Activated T-helper 1 cell treated with Interleukin-2 at 50 U/mL for 16 hours (primary cell): Measurements from ENCODE around the gene SPATA20.

ENCODE experiments used
- DNase-seq: peaks from one replicate; pipeline ENCODE4 v3.0.0-alpha.2; 2020; ENCODE audit warnings: low read depth

The SPATA20 gene

DNA sequence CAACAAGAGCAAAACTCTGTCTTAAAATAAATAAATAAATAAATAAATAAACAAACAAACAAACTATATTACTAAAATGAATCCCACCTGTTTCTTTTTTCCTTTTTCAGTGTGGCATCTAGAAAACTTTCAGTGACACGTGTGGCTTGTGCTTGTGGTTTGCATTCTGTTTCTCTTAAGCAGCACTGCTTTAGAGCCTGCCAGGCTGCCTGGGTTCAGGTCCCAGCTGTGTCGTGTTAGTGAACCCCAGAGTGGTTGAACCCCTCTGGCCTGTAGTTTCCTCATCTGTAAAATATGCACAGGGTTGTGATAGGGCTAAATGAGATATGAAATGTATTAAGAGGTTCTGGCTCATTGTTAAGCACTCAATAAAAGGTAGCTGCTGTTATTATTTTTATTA, 26.5 kb upstream of the SPATA20 start:
- no peak for DNase-seq

DNA sequence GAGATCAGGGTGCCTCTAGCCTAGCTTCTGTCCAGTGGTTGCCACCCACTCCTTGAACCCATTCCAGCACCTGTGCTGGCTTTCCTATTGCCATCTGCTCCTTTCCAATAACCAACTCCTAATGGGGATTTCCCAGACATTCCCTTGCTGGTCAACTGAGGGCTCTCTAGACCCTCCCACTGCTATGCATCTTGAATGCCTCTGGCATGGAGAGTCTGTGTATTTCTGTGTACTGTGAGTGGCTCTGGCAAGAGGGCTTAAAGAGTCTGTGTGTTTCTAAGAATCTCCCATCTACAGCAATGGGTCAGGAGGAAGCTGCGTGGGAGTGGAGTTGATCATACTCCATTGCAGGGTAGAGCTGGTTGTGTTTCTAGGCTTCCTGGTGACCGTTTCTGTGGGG, 25.5 kb upstream of the SPATA20 start:
- DNase-seq: no peak

DNA sequence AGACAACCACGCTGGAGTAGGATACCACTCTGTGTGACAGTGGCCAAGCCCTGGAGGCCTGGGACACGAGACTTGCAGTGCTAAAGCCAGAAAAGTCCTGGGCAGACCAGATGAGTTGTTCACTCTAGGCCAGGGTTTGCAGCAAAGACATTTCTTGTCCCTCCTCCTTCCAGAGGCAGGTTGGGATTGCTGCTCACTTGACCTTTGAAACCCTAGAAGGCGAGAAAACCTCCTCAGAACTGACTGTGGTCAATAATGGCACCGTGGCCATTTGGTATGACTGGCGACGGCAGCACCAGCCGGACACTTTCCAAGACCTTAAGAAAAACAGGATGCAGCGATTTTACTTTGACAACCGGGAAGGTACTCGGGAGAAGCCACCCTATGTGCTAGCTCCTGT, 24.2 kb upstream of the SPATA20 start:
- DNase-seq: no peak

DNA sequence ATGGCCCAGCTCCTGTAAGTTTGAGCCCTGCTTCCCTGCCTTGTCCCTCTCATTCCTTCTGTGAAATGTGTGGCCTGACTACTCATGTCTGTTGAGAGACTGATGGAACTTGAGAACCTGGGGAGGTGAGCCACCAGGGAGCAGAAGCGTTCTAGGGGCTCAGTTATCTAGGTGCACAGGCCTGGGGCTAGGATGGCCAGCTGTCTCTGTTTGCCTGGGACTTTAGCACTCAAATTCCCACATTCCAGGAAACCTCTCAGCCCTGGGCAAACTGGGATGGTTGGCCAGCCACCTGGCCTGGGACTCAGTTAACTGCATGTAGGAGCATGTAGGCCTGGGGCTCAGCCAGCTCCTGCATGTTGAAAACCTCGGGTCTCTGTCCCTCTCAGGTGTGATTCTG, 23.8 kb upstream of the SPATA20 start:
- DNase-seq: no peak

DNA sequence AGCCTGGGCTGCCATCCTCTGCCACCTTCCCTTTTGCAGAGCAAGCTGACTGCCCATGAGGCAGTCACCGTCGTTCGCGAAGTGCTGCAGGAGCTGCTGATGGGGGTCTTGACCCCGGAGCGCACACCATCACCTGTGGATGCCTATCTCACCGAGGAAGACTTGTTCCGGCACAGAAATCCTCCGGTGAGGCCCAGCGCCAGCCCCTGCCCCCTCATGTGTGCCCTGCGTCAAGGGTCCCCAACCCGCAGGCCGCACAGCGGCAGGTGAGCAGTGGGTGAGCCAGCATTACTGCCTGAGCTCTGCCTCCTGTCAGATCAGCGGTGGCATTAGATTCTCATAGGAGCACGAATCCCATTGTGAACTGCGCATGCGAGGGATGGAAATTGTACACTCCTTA, 22.1 kb upstream of the SPATA20 start:
- DNase-seq: no peak

DNA sequence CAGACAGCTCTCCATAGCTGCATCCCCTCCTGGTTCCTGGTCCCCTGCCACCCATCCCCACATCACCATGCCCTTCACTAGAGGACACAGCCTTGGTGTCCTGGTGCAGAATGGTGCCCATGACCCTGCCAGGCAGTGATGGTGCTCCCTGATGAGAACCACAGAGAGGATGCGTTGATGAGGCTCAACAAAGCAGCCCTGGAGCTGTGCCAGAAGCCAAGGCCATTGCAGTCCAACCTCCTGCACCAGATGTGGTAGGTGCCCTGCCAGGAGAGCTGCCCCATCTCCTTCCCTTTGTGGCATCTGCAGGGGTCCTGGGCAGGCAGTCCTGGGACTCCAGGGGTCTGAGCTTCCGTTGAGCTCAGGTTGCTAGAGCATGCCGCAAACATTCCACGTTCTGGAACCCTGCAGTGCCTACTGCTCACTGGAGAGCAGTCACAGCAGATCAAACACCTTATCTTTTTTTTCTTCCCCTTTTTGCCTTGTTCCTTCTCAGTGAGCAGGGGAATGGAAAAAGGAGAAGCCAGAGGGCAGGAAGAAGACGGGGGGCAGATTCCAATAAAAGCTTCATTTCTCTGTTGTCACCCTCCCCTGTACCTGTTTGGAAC, 19.7 kb upstream of the SPATA20 start:
- no peak for DNase-seq

DNA sequence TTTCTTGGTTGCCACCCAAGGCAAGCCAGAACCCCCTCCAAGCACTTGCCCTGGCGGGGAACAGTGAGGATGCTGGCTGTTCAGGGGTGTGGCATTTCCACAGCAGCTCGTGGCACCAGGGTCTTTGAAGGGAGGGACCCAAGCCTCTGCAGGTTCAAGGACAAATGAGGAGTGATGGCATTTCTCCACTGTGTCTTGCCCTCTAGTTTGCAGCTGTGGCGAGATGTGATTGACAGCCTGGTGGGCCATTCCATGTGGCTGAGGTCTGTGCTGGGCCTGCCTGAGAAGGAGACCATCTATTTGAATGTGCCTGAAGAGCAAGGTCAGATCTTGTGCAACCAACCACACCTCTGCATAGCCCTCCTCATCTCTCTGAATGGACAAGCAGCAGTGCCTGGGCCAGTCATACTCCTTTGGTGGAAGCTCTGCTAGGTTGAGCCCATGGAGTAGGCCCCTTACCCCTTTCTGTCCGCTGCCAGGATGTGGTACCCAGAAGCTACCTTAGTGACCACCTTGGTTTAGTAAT, 19.0 kb upstream of the SPATA20 start:
- no peak for DNase-seq

DNA sequence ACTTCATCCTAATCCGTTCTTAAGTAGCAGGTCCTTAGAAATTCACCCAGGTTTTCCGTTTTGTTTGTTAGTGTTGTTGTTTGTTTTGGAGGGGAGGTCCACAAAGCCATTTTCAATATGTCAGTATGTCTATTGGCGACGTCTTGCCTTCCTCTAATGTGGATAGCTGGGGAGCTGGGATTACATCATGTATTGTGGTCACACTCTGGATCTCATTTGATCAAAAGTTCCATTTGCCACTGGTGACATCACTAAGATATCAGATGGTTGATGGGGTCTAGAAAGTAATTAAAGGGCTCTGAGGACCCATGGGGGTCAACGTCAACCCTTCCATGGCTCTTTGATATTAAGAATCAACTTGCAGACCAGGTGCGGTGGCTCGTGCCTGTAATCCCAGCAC, 17.1 kb upstream of the SPATA20 start:
- no peak for DNase-seq

DNA sequence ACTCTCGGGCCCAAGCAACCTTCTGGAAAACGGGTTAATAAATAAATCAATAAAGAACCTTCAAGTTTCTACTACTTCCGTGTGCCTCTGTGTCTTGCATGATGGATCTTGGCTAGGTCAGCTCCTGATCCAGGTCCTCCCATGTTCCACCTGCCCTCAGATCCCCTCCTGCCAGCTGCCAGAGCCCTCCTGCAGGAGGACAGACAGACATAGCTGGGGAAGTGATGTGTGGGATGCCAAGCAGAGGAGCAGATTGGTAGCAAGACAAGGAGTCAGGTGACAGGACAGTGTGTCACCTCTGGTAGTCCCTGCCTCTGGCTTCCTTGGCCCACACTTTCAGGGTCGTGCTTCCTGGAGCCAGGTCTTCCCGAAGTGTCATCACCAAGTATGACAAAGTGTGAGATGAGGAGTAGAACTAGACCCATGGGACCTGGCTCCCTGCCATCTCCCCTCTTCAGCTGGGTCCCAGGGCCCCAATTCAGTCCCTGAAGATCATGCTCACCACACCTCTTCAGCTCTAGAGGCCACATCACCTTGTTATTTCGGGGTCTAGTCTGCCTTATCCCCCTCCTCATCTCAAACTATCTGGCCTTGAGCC, 15.4 kb upstream of the SPATA20 start:
- DNase-seq: no peak

DNA sequence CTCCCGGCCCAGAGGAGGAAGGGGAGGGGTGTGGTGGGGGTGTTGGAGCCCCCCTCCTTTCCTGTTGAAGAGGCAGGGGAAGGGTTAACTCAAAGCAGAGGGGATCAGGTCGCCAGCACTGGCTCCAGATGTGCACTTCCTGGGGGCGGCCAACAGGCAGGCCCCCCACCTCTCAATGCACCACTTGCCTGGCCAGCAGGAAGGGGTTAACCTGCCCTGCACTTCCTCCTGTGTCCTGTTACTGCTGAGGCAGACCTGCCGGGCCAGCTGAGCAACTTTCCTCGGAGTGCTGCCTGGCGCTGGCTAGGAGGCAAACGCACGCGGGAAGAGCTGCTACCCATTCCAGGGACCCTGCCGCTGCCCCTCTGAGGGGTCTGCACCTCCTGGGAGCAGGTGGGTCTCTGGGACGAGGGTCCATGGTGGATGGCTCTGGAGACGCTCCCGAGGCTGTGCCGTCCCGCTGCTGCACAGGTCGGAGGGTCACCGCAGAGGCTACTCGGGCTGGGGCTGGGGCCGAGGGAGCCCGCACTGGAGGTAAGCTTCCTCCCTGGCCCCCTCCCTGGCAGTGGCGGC, 14.4 kb upstream of the SPATA20 start, which contains the start of gene EPN3:
EPN3 (plus strand) TSS at position 284 of the 573 bp plus-strand sequence. CDS start 3,822 bp downstream, outside the sequence.
- DNase-seq: no peak

DNA sequence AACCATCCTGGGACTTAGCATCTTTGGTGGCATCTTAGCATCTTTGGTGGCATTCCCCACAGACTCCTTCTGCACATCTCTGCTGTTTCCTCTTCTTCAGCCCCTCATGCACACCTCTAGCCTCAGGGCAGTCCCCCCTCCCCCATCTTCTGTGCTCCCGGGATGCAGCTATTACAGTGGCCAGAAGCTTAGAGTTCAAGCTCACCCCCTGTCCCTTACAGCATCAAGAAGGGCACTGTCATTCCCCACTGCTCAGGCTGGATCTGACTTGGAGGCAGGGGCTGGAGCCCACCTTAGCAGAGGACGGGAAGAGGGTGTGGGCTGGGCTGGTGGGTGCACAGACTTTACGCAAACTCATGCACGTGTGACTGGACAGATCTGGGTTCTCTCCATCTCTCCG, 13.8 kb upstream of the SPATA20 start:
- no peak for DNase-seq

DNA sequence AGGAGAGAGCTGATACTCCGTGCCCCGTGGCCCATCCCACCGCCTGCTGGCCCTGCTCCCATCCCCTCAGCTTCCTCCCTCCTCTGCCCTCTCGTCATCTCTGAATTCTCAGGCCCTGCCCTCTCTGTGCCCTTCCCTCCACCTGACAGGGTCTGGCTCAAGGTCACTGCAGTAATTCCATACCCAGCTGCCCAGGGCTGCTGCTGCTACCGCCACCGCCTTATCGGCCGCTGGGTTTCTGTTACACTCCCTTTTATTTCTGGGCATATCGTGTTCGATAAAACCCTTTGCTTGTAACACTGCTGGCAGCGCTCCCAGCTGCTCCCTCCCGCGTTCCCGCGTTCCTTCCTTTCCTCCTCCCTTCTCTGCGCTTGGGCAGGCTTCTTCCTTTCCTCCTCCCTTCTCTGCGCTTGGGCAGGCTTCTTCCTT, 13.2 kb upstream of the SPATA20 start:
- DNase-seq: no peak

DNA sequence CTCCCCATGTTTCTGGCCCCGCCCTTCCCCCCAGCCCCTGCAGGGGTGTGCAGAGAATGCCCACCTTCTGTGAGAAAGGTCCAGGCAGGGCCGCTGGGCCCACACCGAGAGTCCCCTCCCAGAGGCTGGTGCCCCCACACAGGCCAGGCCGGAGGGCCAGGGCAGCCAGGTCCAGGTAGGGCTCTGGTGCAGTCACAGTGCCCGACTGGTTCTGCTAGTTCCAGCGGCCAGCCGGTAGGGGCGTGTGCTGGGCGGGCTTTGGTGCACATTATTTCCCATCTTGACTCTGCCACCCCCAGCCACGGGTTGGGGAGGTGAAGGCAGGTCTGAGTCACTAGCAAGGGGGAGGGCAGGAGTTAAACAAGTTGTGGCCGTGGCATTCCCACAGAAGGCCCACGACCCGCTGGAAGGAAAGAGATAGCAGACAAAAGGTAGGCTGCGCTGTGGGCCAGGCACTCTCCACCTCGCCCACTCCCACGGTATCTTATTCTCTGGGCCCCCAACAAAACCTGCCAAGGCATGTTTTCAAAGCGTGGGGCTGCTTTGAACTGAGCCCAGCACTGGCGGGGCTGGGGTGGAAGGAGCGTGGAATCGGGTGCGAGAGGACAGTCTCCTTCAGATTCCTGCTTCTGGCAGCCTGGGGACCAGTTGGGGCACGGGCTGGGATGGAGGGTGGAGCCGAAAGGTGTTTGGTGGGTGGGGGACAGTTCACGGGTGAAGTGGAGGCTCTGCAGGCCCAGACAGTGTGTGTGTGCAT, 12.6 kb upstream of the SPATA20 start:
- no peak for DNase-seq

DNA sequence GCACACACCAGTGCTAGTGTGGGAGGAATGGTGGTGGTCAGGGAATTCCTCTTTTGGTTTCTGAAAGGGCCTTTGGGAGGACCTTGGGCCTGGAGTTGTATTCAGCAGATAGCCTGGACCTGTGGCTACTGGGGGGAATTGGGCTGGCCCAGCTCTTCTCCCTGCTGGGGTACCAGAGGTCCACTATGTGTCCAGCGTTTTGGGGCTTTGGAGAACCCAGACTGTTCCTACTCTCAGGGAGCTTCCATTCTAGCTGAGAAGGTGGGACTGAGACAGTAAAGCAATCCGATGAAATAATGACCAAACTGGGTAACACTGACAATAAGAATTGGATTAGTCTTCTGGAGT, 12.0 kb upstream of the SPATA20 start:
- no peak for DNase-seq

DNA sequence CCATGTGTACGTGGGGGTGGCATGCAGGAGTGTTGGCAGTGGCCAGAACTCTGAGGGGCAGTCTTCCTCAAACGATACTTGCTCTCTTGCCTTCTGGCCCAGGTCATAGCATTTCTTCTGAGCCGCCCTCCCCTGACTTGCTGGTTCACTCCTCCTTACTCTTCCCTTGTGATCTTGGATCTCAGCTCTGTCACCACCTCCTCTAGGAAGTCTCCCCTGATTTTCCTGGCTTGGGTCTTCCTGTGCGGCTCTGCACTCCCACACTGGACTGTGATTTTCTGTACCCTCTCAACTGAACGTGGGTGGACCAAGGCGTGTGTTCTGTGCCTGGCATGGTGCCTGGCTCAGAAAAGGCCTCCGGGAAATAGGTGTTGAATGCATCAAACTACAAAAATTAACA, 11.6 kb upstream of the SPATA20 start:
- no peak for DNase-seq

DNA sequence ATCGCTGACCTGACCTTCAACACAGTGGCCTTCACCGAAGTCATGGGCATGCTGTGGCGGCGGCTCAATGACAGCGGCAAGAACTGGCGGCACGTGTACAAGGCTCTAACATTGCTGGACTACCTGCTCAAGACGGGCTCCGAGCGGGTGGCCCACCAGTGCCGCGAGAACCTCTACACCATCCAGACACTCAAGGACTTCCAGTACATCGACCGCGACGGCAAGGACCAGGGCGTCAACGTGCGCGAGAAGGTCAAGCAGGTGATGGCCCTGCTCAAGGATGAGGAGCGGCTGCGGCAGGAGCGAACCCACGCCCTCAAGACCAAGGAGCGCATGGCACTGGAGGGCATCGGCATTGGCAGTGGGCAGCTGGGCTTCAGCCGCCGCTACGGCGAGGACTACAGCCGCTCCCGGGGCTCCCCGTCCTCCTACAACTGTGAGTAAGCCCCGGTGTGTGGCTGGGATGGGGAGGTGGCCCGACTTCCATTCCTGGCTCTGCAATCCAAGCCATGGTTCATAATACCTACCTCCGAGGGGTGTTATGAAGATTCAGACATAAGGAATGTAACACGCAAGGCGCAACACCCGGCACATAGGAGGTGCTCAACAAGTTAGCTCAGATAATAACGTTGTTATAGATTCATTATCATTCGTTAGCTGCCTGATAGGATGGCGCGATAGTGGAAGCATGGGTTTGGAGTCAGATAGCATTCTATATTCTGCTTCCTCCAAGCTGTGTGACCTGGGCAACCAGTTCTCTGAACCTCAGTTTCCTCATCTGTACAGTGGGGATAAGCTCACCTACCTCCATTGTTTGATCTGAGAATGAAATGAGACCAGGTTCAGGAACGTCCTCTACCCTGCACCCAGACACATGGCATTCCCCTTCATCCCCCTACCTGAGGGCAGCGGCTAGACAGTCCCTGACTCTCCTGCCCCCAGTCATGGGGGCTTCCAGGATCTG, 10.0 kb upstream of the SPATA20 start:
- no peak for DNase-seq

DNA sequence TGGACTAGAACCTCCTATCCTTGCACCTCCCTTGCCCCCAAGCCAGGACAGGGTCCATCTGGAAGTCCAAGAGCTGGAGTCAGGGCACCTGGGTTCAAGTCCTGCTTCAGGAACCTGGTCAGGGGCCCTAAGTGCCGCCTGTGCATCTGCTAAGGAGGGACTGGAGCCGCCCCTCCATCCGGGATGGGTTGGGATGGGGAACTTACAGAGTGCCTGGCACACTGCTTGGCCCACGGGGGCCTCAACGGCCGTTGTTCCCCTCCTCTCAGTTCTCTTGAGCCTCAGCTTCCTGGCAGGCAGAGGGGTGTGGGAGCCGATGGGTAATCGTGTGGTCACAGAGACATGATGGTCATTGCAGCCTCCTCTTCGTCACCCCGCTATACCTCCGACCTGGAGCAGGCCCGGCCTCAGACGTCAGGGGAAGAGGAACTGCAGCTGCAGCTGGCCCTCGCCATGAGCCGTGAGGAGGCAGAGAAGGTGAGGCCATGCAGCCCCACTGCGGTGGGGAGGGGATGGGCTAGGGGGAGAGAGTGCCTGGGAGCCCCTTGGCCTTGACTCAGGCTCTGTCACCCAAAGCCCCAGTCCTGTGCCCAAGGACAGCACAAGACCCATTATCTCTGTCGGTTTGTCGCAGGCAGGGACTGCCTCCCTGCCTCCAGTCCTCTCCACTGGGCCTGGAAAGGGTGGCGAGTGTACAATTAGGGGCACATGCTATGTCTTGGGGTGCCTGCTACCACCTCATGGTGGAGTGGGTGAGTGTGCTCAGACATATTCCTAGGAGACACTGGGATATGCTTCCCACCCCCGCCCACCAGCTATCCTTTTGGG, 9.0 kb upstream of the SPATA20 start:
- DNase-seq: no peak

DNA sequence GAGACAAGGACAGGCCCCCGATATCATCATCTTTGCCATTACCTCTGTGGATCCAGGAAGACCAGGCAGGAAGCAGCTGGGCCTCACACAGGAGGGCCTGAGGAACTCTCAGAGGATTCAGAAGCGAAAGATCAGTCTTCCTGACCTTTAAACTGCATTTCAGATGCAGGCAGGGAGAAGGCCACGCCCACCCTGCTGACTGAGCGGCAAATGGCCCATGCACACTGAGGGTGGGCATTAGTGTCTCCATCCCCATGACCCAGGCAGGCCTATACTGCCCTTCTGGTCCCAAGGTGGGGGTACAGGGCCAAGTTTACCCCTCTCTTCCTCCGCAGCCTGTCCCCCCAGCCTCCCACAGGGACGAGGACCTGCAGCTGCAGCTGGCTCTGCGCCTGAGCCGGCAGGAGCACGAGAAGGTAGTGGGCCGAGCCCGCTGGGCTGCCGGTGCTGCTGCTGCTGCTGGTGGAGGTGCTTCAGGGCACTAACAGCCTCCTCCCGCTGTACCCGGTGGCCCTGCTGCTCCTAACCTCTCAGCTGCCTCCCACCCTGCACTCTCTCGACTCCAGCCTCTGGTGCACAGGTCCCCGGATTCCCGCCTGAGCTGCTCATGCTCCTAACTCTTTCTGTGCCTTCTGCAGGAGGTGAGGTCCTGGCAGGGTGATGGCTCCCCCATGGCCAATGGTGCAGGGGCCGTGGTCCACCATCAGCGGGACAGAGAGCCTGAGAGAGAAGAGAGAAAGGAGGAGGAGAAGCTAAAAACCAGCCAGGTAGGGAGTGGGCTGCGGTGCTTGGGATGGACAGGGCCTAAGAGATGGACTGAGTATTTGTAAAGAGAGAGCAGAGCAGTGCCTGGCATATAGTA, 8.2 kb upstream of the SPATA20 start:
- DNase-seq: no peak

DNA sequence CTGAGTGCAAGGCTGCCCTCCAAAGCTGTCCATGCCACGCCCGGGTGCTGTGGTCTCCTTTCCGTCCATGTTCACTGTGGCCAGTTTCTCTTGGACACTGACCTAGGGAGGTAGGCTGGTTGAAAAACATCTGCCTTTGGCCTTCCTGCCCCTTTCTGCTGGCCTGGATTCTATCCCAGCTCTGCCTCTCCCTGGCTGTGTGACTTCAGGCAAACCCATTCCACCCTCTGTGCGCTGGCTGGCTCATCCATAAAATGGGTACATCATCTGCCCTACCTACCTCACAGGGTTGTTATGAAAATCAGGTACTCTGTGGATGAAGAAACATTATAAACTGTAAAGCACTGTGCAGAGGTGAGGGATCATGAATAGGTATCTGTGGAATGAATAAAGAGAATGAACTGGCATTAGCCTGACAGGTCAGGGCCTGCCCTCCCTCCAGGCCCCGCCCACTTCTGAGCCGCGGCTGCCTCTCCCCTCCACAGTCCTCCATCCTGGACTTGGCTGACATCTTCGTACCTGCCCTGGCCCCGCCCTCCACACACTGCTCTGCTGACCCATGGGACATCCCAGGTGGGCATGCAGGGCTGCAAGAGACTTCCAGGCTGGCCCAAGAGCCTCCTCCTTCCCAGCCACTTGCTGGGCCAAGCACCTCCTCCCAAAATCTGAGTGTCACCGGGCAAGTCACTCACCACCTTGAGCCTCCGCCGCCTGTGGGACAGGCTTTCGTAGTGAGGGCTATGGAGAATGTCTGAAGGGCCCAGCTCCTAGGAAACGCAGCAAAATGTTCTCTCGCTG, 7.0 kb upstream of the SPATA20 start:
- DNase-seq: no peak
